Measurements from ENCODE around the gene ACTN3. TPM values are rescaled to one million over a fixed set of nuclear protein-coding genes. Genes with fewer than 3 reads are reported as not detected.

The ACTN3 gene
- total RNA-seq, 1 experiment from 2014 or later: not detected

GRCh38 chr11:66498506-66498905 is 48.2 kb upstream of the ACTN3 start:
- no peak for DNase-seq
- Histone ChIP-seq H3K27ac (ENCODE audit: low read length) (no peak overlapping the region), H3K9me2 (replicated peaks; ENCODE audit: low read length) (no peaks in the 10 kb centered on the region), H4K20me1 (ENCODE audit: low read length) (no peaks in the 10 kb centered on the region), H2AFZ (ENCODE audit: low read length) (no peak overlapping the region), H3K9me3 (ENCODE audit: low read length) (no peaks in the 10 kb centered on the region), H3F3A (ENCODE audit: low read length, unreplicated experiment) (no peaks in the 10 kb centered on the region), H3K4me2 (ENCODE audit: low read length) (no peak overlapping the region), H3K9ac (ENCODE audit: low read length) (no peak overlapping the region), H3K36me3 (ENCODE audit: low read depth, low read length) (peaks cover 27% of the 10 kb centered on the region), H3K27me3 (ENCODE audit: low read length) (no peaks in the 10 kb centered on the region), H3K4me3 (ENCODE audit: low read length) (no peak overlapping the region), H3K79me2 (ENCODE audit: low read length) (no peaks in the 10 kb centered on the region), H3K4me1 (ENCODE audit: insufficient read depth, low read length) (no peaks in the 10 kb centered on the region)
- CTCF ChIA-PET: no interaction called here
- TF ChIP-seq EZH2 (IDR thresholded peaks at IDR 0.05; ENCODE audit: low read length, unreplicated experiment) (no peak), CTCF (conservative IDR thresholded peaks at IDR 0.05; ENCODE audit: low read depth, low read length) (no peak), EZH2phosphoT487 (IDR thresholded peaks at IDR 0.05; ENCODE audit: borderline replicate concordance, low read length) (no peak)
- BruUV-seq (replicated peaks): no TSS peak
- POLR2A ChIA-PET (ENCODE audit: unreplicated experiment): no interaction called here
- intact Hi-C loops (cut with micrococcal nuclease): no loop called here
- ATAC-seq: no peak

- intact Hi-C loops (cut with micrococcal nuclease): no loop called here
- H3K36me3 ChIP-seq (ENCODE audit: low read depth, low read length): peaks cover 16% of the 10 kb centered on the region
- H4K20me1 ChIP-seq (ENCODE audit: low read length): no peaks in the 10 kb centered on the region
- BruUV-seq (replicated peaks): no TSS peak
- TF ChIP-seq EZH2 (IDR thresholded peaks at IDR 0.05; ENCODE audit: low read length, unreplicated experiment) (no peak), CTCF (conservative IDR thresholded peaks at IDR 0.05; ENCODE audit: low read depth, low read length) (no peak), EZH2phosphoT487 (IDR thresholded peaks at IDR 0.05; ENCODE audit: borderline replicate concordance, low read length) (no peak)
- H3K4me3 ChIP-seq (ENCODE audit: low read length): no peak overlapping the region
- H3K9me3 ChIP-seq (ENCODE audit: low read length): no peaks in the 10 kb centered on the region
- H3F3A ChIP-seq (ENCODE audit: low read length, unreplicated experiment): no peaks in the 10 kb centered on the region
- ATAC-seq (no peak), DNase-seq (no peak)
- POLR2A ChIA-PET (ENCODE audit: unreplicated experiment): no interaction called here
- H3K27me3 ChIP-seq (ENCODE audit: low read length): no peaks in the 10 kb centered on the region
- H3K9me2 ChIP-seq (replicated peaks; ENCODE audit: low read length): no peaks in the 10 kb centered on the region
- no peak overlapping the region for H3K4me2 ChIP-seq (ENCODE audit: low read length)
- H3K4me1 ChIP-seq (ENCODE audit: insufficient read depth, low read length): 0 out of 2 replicates have a peak, but pooled peaks cover 3% of the 10 kb centered on the region
- H3K79me2 ChIP-seq (ENCODE audit: low read length): no peaks in the 10 kb centered on the region
- CTCF ChIA-PET: no interaction called here
- no peak overlapping the region for H3K9ac ChIP-seq (ENCODE audit: low read length)
- no peak overlapping the region for H2AFZ ChIP-seq (ENCODE audit: low read length)
- H3K27ac ChIP-seq (ENCODE audit: low read length): no peak overlapping the region
Measured at GRCh38 chr11:66505276-66505816, 41.4 kb upstream of the ACTN3 start.

- Histone ChIP-seq H3K4me3 (ENCODE audit: low read length) (no peak overlapping the region), H4K20me1 (ENCODE audit: low read length) (no peaks in the 10 kb centered on the region), H2AFZ (ENCODE audit: low read length) (no peak overlapping the region), H3K4me2 (ENCODE audit: low read length) (no peak overlapping the region), H3K9me2 (replicated peaks; ENCODE audit: low read length) (no peaks in the 10 kb centered on the region), H3K27me3 (ENCODE audit: low read length) (no peaks in the 10 kb centered on the region), H3K9ac (ENCODE audit: low read length) (no peak overlapping the region), H3K79me2 (ENCODE audit: low read length) (peaks cover 12% of the 10 kb centered on the region), H3K27ac (ENCODE audit: low read length) (no peak overlapping the region), H3F3A (ENCODE audit: low read length, unreplicated experiment) (no peaks in the 10 kb centered on the region), H3K4me1 (ENCODE audit: insufficient read depth, low read length) (peaks cover 10% of the 10 kb centered on the region), H3K9me3 (ENCODE audit: low read length) (no peaks in the 10 kb centered on the region), H3K36me3 (ENCODE audit: low read depth, low read length) (peaks cover 14% of the 10 kb centered on the region)
- BruUV-seq (replicated peaks): no TSS peak
- ATAC-seq (no peak), DNase-seq (no peak)
- POLR2A ChIA-PET (ENCODE audit: unreplicated experiment): no interaction called here
- intact Hi-C loops (cut with micrococcal nuclease): no loop called here
- no peak for TF ChIP-seq CTCF (conservative IDR thresholded peaks at IDR 0.05; ENCODE audit: low read depth, low read length)
- no peak for TF ChIP-seq EZH2phosphoT487 (IDR thresholded peaks at IDR 0.05; ENCODE audit: borderline replicate concordance, low read length)
- no peak for TF ChIP-seq EZH2 (IDR thresholded peaks at IDR 0.05; ENCODE audit: low read length, unreplicated experiment)
- CTCF ChIA-PET: no interaction called here
Measured at GRCh38 chr11:66509131-66509561, 37.6 kb upstream of the ACTN3 start.

Measured in PC-3 (cell line).